ENCODE data around the gene ARHGAP9. TPM values are rescaled to one million over a fixed set of nuclear protein-coding genes. Genes with fewer than 3 reads are reported as not detected.
A peak's percentile ranks its signal among the peaks of the same experiment; 100 is the strongest.
"Not testable (repeated sequence)": the region's sequence is repeated elsewhere in the genome, so short reads cannot be mapped to it uniquely, and the experiment has no call there.

Gene ARHGAP9
- total and polyA plus RNA-seq, 11 donors, result 1.7 to 33.4 (median 3.6) TPM

DNA sequence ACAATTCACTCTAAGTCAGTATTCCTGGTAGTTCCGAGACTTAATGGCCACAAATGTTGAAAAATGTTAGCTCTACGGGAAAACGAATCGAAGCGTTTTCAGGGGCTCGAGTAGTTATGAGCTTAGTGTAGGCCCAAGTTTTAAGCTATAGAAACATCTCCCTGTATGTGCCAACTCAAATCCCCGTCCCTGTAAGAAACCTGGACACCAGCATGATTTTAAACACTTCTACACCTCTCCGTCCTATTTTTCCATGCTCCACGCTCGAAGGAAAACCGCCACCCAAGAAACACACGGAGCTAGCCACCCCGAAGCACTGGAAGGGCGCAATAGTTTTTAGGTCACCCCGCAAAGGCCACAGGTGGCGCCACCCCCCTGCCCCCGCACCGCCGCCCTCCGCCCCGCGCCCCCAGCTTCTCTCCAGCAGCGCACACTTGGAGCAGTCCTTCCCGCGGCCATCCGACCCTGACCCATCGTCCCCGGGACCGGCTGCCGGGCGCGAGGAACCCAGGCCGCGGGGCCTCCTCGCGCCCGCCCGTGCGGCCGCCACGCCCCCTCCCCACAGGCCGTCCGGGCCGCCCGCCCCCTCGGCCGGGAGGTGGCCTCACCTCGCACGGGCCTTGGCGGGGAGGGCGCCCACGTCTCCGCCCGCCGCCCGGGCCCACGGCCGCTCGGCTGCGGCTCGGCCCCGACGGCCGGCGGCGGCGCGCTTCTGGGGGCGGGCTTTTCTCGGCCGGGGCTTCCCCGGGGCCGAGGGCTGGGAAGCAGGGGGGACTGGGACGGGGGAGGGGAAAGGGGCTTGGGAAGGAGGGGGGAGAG lies 49.3 kb downstream of the ARHGAP9 start:
- WGBS, 4 donors, result 0 to 2% (median 1%) methylated on average over 27 to 74 of the region's 74 CpGs
- TF ChIP-seq, protein P1, sequence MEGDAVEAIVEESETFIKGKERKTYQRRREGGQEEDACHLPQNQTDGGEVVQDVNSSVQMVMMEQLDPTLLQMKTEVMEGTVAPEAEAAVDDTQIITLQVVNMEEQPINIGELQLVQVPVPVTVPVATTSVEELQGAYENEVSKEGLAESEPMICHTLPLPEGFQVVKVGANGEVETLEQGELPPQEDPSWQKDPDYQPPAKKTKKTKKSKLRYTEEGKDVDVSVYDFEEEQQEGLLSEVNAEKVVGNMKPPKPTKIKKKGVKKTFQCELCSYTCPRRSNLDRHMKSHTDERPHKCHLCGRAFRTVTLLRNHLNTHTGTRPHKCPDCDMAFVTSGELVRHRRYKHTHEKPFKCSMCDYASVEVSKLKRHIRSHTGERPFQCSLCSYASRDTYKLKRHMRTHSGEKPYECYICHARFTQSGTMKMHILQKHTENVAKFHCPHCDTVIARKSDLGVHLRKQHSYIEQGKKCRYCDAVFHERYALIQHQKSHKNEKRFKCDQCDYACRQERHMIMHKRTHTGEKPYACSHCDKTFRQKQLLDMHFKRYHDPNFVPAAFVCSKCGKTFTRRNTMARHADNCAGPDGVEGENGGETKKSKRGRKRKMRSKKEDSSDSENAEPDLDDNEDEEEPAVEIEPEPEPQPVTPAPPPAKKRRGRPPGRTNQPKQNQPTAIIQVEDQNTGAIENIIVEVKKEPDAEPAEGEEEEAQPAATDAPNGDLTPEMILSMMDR (IDR thresholded peaks at IDR 0.05), result peak in 7 of 12 donors; percentile 13 to 32 (median 20)
- no peak for TF ChIP-seq POLR2A (IDR thresholded peaks at IDR 0.05)
- ATAC-seq, result peak; percentile 16 to 85 (median 60)
- peaks cover 0 to 23% (median 11%) of the 10 kb centered on the region in 12 donors for H3K4me1 ChIP-seq
- no peaks in the 10 kb centered on the region for H3K9me3 ChIP-seq
- H3K4me3 ChIP-seq, result peak overlapping the region; percentile 40 to 93 (median 72)
- peak; percentile 54 to 78 (median 62) for DNase-seq
- intact Hi-C loops (cut with DNase I), result loop anchor here in 1 of 10 donors (2.0 kb wide), 1 partner anchor 22 kb away; no protein-coding TSS in a partner anchor
- no peaks in the 10 kb centered on the region for H3K27me3 ChIP-seq
- H3K27ac ChIP-seq, result peak overlapping the region; percentile 85 to 99 (median 93)
- peaks cover 0 to 7% (median 0%) of the 10 kb centered on the region in 9 donors for H3K36me3 ChIP-seq

DNA sequence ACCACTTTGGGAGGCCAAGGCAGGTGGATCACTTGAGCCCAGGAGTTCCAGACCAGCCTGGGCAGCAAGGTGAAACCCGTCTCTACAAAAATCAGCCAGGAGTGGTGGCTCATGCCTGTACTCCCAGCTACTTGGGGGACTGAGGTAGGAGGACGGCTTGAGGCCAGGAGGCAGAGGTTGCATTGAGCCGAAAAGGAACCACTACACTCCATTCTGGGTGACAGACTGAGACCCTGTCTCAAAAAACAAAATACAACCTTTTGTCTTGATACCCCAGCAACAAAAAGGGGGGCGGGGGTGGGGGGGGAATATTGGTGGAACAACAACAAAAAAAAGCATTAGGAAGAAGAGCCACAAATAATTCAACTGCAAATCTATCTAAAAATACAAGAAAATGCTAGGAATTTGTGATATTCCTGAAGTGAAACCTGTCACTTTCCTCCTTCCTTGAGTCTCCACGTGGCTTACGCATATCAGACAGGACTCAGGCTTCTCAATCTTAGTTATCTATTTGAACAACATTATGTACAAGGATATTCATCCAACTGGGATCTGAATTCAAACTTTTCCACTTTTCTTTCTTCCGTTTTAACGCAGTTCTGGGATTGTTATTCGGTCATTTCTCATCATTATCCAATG lies 50.1 kb downstream of the ARHGAP9 start:
- DNase-seq, result no peak
- no peaks in the 10 kb centered on the region for H3K9me3 ChIP-seq
- peaks cover 0 to 23% (median 11%) of the 10 kb centered on the region in 12 donors for H3K4me1 ChIP-seq
- ATAC-seq, result no peak
- 25 to 38% (median 32%) methylated on average over 9 of the region's 9 CpGs for WGBS, 4 donors
- H3K27ac ChIP-seq, result peak overlapping the region; percentile 85 to 99 (median 93)
- TF ChIP-seq, protein P1 (IDR thresholded peaks at IDR 0.05), result no peak
- TF ChIP-seq POLR2A (IDR thresholded peaks at IDR 0.05), result no peak
- H3K36me3 ChIP-seq, result peaks cover 0 to 14% (median under 1%) of the 10 kb centered on the region in 9 donors
- no peaks in the 10 kb centered on the region for H3K27me3 ChIP-seq
- intact Hi-C loops (cut with DNase I), result loop anchor here in 1 of 10 donors (2.0 kb wide), 1 partner anchor 23 kb away; no protein-coding TSS in a partner anchor
- H3K4me3 ChIP-seq, result peak overlapping the region; percentile 40 to 93 (median 72)

DNA sequence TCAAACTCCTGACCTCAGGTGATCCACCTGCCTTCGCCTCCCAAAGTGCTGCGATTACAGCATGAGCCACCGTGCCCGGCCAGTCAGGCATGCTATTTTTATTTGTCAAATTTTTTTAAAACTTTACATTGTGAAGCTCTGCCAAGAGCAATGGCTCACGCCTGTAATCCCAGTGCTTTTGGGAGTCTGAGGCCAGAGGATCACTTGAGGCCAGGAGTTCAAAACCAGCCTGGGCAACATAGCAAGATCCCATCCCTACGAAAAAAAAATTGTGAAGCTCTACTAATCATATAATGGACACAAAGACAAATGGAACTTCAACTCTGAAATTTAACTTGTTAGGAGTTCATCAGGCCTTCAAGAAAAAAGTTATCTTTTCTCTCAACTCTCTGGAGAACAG lies 50.7 kb downstream of the ARHGAP9 start:
- H3K9me3 ChIP-seq, result no peaks in the 10 kb centered on the region
- ATAC-seq, result no peak
- no peak for DNase-seq
- peaks cover 0 to 20% (median 4%) of the 10 kb centered on the region in 9 donors for H3K36me3 ChIP-seq
- no peak for TF ChIP-seq POLR2A (IDR thresholded peaks at IDR 0.05)
- TF ChIP-seq, protein P1 (IDR thresholded peaks at IDR 0.05), result no peak
- peaks cover 0 to 23% (median 11%) of the 10 kb centered on the region in 12 donors for H3K4me1 ChIP-seq
- H3K27me3 ChIP-seq, result no peaks in the 10 kb centered on the region
- H3K4me3 ChIP-seq, result peak overlapping the region in 2 of 12 donors; percentile 60 to 83
- whole genome bisulfite sequencing, 4 donors, result 71 to 75% (median 74%) methylated on average over 6 of the region's 6 CpGs
- intact Hi-C loops (cut with DNase I), result no loop called here
- H3K27ac ChIP-seq, result peak overlapping the region in 9 of 12 donors; percentile 85 to 99 (median 94)

DNA sequence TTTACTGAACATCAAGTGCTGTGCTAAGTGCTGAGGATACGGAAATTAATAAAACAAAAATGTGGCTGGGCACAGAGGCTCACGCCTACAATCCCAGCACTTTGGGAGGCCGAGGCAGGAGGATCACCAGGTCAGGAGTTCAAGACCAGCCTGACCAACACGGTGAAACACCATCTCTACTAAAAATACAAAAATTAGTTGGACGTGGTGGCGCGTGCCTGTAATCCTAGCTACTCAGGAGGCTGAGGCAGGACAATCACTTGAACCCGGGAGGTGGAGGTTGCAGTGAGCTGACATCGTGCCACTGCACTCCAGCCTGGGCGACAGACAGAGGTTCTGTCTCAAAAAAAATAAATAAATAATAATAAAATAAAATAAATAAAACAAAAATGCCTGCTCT lies 52.7 kb downstream of the ARHGAP9 start:
- H3K9me3 ChIP-seq; H3K27ac ChIP-seq; H3K4me3 ChIP-seq; intact Hi-C loops (cut with DNase I); ATAC-seq; H3K27me3 ChIP-seq; DNase-seq: not testable (repeated sequence)
- Histone ChIP-seq H3K4me1 (peaks cover 0 to 23% (median 13%) of the 10 kb centered on the region in 12 donors), H3K36me3 (peaks cover 0 to 35% (median 18%) of the 10 kb centered on the region in 9 donors)
- WGBS, 4 donors, result 94 to 96% (median 95%) methylated on average over 10 of the region's 10 CpGs

MicroRNAs encoded within 50 kb of the gene (microRNA counts, 767-probe panel; counts per million panel counts)
- 0 to 1,280 counts per million in 2 donors for microRNA hsa-miR-616-3p

Small RNA genes within 50 kb of the gene (microRNA-seq; reads per million reads assigned to microRNA genes)
- gene MIR616 (0 to 1.8 (median 0.82) reads per million in 4 donors), gene MIR6758 (0 to 0.21 (median 0.06) reads per million in 4 donors)

Other genes with a start within 250 kb of the ARHGAP9 start
- 1 to 10 TPM in 3 of 9 donors, under 1 TPM in 5, not detected in 1; 0.47 to 5.7 (median 0.92) TPM for gene STAC3, start 228.7 kb downstream of the ARHGAP9 start, total RNA-seq
- gene STAC3, start 228.7 kb downstream of the ARHGAP9 start, polyA plus RNA-seq, result under 1 TPM; 0.61 to 0.67 TPM
- 100 to 1,000 TPM in 1 of 9 donors, 10 to 100 TPM in 8; 33.1 to 102 (median 61.9) TPM for gene R3HDM2, start 48.8 kb downstream of the ARHGAP9 start, total RNA-seq
- 10 to 100 TPM; 12.7 to 24.5 TPM for gene R3HDM2, start 48.8 kb downstream of the ARHGAP9 start, polyA plus RNA-seq
- gene INHBC, start 45.1 kb downstream of the ARHGAP9 start, total RNA-seq, result under 1 TPM in 1 of 9 donors, not detected in 8; 0.27 TPM
- gene INHBC, start 45.1 kb downstream of the ARHGAP9 start, polyA plus RNA-seq, result under 1 TPM in 1 of 2 donors, not detected in 1; 0.03 TPM
- under 1 TPM in 1 of 9 donors, not detected in 8; 0.64 TPM for gene INHBE, start 24.6 kb downstream of the ARHGAP9 start, total RNA-seq
- under 1 TPM in 1 of 2 donors, not detected in 1; 0.03 TPM for gene INHBE, start 24.6 kb downstream of the ARHGAP9 start, polyA plus RNA-seq
- gene GLI1, start 20.1 kb downstream of the ARHGAP9 start, total RNA-seq, result 1 to 10 TPM in 4 of 9 donors, under 1 TPM in 5; 0.19 to 2.6 (median 0.83) TPM
- under 1 TPM; 0.08 to 0.97 TPM for gene GLI1, start 20.1 kb downstream of the ARHGAP9 start, polyA plus RNA-seq
- 100 to 1,000 TPM in 1 of 9 donors, 10 to 100 TPM in 8; 36.8 to 109 (median 69.7) TPM for gene MARS1, start 8.2 kb upstream of the ARHGAP9 start, total RNA-seq
- gene MARS1, start 8.2 kb upstream of the ARHGAP9 start, polyA plus RNA-seq, result 10 to 100 TPM; 91.7 to 98.0 TPM
- 10 to 100 TPM; 11.5 to 30.9 (median 17.5) TPM for gene DDIT3, start 40.6 kb upstream of the ARHGAP9 start, total RNA-seq
- gene DDIT3, start 40.6 kb upstream of the ARHGAP9 start, polyA plus RNA-seq, result 10 to 100 TPM; 58.3 to 60.5 TPM
- 10 to 100 TPM; 13.1 to 43.3 (median 30.1) TPM for gene MBD6, start 43.0 kb upstream of the ARHGAP9 start, total RNA-seq
- gene MBD6, start 43.0 kb upstream of the ARHGAP9 start, polyA plus RNA-seq, result 10 to 100 TPM; 11.4 to 17.2 TPM
- gene DCTN2, start 67.3 kb upstream of the ARHGAP9 start, total RNA-seq, result 100 to 1,000 TPM in 5 of 9 donors, 10 to 100 TPM in 4; 84.4 to 159 (median 109) TPM
- 100 to 1,000 TPM in 1 of 2 donors, 10 to 100 TPM in 1; 62.3 to 228 TPM for gene DCTN2, start 67.3 kb upstream of the ARHGAP9 start, polyA plus RNA-seq
- gene KIF5A, start 70.2 kb upstream of the ARHGAP9 start, total RNA-seq, result under 1 TPM in 6 of 9 donors, not detected in 3; 0.07 to 0.31 (median 0.17) TPM
- under 1 TPM; 0.06 to 0.08 TPM for gene KIF5A, start 70.2 kb upstream of the ARHGAP9 start, polyA plus RNA-seq
- gene PIP4K2C, start 111.3 kb upstream of the ARHGAP9 start, total RNA-seq, result 10 to 100 TPM; 12.9 to 31.0 (median 17.0) TPM
- gene PIP4K2C, start 111.3 kb upstream of the ARHGAP9 start, polyA plus RNA-seq, result 10 to 100 TPM in 1 of 2 donors, 1 to 10 TPM in 1; 4.6 to 22.6 TPM
- gene DTX3, start 125.0 kb upstream of the ARHGAP9 start, total RNA-seq, result 10 to 100 TPM; 15.6 to 30.7 (median 22.4) TPM
- gene DTX3, start 125.0 kb upstream of the ARHGAP9 start, polyA plus RNA-seq, result 10 to 100 TPM; 16.3 to 28.3 TPM
- 10 to 100 TPM in 4 of 9 donors, 1 to 10 TPM in 5; 5.5 to 11.5 (median 9.5) TPM for gene ARHGEF25, start 131.6 kb upstream of the ARHGAP9 start, total RNA-seq
- 10 to 100 TPM; 10.2 to 20.3 TPM for gene ARHGEF25, start 131.6 kb upstream of the ARHGAP9 start, polyA plus RNA-seq
- 1 to 10 TPM; 1.9 to 8.8 (median 5.9) TPM for gene B4GALNT1, start 153.3 kb upstream of the ARHGAP9 start, total RNA-seq
- gene B4GALNT1, start 153.3 kb upstream of the ARHGAP9 start, polyA plus RNA-seq, result 1 to 10 TPM; 2.6 to 5.1 TPM
- gene OS9, start 214.3 kb upstream of the ARHGAP9 start, total RNA-seq, result 100 to 1,000 TPM in 7 of 9 donors, 10 to 100 TPM in 2; 93.4 to 188 (median 130) TPM
- 100 to 1,000 TPM in 1 of 2 donors, 10 to 100 TPM in 1; 89.4 to 196 TPM for gene OS9, start 214.3 kb upstream of the ARHGAP9 start, polyA plus RNA-seq